HG03378 (cell line): ENCODE results near the gene ST6GALNAC3.

Experiments used
- ATAC-seq: cut with Tn5 transposase; IDR thresholded peaks from one replicate; pipeline ENCODE4 v1.9.1; 2021; ENCODE audit warnings: mild to moderate bottlenecking, moderate library complexity; ENCODE audit not compliant: unreplicated experiment

ST6GALNAC3 gene

DNA sequence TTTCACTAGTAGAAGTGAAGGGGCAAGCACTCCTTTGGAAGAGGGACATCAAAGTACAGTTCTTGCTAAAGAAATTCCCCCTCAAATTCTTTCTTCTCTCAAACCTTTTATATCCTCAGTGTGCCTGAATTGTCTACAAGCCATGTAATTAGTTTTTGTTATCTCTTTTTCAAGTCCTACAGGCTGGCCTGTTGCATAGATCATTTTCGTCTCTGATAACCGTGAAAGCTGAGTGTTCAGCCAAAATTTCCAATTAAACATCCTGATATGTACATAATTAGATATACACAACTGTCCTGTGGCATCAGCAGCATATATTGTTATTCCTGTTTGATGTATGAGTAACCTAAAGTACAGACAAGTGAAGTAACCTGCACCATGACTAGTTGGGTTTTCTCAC, 417.2 kb downstream of the ST6GALNAC3 start:
- no peak for ATAC-seq

GRCh38 chr1:76492752-76493430, 418.3 kb downstream of the ST6GALNAC3 start:
- no peak for ATAC-seq

DNA sequence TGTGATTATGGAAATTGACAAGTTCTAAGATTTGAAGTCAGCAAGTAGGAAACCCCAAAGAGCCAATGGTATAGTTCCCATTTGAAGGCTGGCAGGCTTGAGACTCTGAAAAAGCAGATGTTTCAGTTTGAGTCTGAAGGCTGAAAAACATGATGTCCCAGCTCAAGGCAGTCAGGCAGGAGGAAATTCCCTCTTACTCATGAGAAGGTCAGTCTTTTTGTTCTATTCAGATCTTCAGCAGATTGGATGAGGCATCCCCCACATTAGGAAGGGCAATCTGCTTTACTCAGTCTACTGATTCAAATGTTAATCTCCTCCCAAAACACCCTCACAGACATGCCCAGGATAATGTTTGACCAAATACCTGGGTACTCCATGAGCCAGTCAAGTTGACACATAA, 420.3 kb downstream of the ST6GALNAC3 start:
- ATAC-seq: peak; percentile 93

- ATAC-seq: no peak
These were observed 422.3 kb downstream of the ST6GALNAC3 start for GRCh38 chr1:76496871-76497270.

DNA sequence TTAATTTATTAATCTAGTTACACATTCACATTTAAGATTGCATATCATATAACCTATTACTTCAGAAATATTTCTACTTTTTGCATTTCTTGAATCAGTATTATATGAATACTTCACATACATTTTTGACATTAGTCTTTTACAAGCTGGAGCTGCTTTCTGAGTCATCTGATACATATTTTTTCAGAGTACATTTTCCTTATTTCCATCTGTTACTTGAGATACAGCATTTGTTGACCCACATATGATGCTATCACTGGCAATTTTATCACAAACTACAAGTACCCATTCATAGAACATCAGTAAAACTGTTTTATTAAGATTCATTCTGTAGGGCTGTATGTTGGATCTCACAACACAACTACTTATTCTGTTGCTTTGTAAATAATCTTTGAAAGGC, 425.6 kb downstream of the ST6GALNAC3 start:
- no peak for ATAC-seq

DNA sequence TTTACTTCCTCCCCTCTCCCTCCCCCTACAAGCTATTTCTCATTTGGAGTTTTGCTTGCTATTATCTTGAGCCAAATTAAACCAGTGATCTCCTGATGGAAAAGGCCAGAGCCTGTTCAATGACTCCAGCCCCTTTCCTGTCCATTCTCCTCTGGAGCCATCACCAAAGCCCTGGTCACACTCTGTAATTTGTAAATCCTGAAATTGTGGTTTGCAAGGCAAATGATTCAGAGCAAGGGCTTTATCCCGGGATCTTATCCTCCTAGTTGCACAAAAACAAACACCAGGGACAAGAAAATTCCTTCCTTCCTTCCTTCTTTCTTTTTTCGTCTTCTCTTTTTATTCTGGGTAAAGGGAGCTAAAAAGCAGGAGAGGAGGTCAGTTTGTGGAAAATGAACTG, 426.6 kb downstream of the ST6GALNAC3 start:
- ATAC-seq: no peak

DNA sequence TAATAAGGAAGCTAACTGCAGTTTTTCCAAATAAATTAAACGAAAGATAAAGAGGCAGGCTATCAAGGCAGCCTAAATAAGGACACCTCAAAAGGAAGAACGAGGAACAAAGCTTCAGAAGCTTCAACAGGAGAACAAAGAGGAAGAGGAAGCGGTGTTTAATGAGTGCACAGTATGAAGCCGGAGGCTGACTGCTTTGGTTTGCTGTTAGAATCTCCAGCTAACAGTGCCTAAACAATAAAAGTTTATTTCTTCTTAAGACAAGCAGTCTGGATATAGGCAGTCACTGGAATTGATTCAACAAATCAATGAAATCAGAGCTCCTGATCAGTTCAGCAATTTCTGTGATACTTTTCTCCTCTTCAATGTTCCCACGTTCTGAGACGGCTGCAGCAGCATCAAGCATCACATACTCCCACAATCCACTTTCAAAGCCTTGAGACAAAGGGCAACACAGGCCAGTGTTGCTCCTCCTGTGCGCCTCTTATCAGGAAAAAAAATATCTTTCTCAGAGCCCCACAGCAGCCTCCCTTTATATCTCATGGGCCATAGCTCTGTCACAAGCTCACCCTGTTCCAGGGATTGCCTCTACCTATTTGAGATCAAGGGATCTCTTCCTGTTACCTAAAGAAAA, 427.2 kb downstream of the ST6GALNAC3 start:
- no peak for ATAC-seq

DNA sequence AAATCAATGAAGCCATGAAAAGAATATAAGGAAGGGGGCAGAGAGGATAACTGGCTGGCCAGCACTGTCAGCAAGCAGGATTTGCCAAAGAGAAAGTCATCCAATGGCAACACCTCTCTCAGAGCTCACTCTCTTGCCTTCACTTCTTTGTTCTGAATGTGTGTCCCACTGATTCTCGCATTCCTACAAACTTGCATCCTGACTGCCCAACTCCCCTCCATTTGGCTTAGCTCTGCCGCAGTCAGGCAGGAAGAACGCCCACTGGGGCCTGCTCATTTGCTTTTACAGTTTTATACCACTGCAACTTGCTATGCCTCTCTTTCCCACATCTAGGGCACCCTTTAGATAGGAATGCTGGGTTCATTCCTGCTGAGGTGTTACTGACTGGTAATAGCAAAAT, 428.6 kb downstream of the ST6GALNAC3 start:
- no peak for ATAC-seq

GRCh38 chr1:76503736-76504135, 429.2 kb downstream of the ST6GALNAC3 start:
- no peak for ATAC-seq

DNA sequence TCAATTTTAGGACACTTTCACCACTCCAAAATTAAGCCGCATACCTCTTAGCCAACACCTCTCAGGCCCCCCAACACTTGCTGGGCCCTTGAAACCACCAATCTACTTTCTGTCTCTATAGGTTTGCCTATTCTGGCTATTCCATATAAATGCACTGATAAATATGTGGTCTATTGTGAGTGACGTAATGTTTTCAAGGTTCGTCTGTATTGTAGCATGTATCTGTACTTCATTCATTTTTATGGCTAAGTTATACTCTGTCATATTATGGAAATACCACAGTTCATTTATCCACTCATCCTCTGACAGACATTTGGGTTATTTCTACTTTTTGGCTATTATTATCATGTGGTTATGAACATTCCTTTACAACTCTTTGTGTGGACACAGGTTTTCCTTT, 432.8 kb downstream of the ST6GALNAC3 start:
- no peak for ATAC-seq

DNA sequence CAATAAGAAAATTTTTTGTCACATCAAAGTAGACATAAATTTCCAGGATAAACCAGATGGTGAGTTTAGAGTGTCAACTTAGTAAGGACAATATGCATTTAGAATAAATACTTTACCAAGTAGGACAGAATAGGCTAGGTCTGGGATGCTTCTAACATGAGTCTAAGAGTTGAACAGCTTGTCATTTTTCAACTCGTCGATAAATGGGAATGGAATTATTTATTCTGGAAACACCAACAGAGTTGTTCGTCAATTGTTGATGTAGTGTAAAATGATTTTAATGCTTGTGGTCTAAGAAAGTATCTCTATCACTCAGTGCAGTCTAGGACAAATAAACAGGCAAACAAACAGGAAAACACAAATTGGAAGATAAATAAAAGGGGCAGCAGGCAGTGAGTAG, 434.3 kb downstream of the ST6GALNAC3 start:
- no peak for ATAC-seq

DNA sequence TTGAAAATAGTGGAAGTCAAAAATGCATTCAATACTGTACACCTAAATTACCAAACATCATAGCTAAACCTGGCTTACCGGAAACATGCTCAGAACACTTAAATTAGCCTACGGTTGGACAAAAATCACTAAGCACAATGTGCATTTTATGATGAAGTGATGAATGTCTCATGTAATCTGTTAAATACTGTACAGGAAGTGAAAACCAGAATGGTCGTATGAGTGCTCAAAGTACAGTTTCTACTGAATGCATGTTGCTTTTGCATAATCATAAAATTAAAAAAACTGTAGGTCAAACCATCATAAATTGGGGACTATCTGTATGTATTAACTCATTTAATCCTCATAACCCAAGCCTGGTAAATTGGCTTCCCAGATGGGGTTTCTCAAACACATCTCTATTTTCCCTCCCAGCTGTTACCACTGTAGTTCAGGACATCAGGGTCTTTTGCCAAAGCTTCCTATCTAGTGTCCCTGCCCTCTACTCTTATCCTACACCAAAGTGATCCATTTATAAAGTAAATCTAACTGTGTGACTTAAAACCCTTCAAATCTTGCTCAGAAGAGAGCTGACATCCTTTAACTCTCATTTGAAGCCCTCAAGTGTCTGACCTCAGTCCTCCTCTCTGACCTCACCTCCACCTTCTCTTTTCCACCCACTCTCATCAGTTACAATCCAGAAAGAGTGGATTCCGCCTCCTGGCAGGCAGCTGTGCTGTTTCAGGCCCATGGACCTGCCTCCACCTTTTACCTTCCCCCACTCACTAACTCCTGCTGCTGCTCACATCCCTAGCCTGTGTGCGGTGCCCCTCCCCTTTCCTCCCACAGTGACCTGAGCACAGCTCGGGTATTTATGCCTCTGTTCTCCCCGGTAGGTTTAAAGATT, 436.4 kb downstream of the ST6GALNAC3 start:
- ATAC-seq: no peak

- no peak for ATAC-seq
These were observed 437.1 kb downstream of the ST6GALNAC3 start for GRCh38 chr1:76511558-76512179.

DNA sequence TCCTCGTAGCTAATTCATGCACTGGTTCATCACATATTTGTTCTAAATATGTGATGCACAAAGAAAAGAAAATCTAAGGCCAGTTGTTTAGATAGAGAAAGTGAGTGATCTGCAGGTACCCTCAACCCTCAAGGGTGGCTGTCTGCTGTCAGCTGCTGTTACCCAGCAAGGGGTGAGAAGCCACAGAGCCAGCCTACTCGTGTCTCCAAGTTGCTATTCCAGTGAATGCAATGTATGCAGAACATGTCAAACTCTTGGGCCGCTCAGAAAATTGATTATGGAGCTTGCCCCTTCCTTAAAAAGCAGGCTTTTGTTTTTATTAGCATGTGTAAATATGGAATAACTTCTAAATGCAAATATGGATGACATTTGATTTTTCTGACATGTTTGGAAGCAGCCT, 456.4 kb downstream of the ST6GALNAC3 start:
- no peak for ATAC-seq

GRCh38 chr1:76541618-76542017, 467.1 kb downstream of the ST6GALNAC3 start:
- ATAC-seq: no peak

DNA sequence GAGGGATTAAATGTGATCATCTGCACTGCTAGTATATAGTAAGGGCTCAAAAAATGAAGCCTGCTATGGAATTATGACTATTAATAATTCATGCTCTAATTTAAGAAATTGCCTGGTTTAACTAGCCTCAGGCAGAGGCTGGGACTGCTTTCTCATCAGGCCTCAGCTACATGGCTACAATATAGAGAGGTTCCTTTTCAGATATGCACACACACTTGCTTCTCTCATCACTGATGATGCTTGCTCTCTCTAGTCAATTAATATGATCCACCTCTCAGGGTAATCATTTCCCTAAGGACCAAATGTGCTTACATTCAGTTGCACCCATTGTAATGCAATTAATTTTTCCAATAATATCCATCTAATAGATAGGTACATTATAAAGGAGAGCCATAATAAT, 467.8 kb downstream of the ST6GALNAC3 start:
- no peak for ATAC-seq

DNA sequence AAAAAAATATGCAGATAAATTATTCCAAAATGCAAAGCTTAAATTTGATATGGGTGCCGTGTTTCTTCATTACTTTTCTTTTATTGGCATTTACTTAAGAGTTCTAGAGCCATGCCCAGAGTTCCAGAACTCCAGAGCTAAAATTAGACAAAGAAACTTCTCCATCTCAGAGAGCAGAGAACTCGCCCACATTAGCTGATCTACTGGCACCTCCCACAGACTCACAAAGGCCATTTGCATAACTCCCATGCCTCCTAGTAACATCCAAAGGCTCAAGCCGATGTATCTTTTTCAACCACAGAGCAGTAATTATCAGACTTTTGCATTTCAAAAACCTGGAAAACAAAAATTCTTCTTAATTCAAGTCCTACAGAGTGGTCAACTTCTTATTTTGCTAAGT, 468.9 kb downstream of the ST6GALNAC3 start:
- ATAC-seq: no peak

DNA sequence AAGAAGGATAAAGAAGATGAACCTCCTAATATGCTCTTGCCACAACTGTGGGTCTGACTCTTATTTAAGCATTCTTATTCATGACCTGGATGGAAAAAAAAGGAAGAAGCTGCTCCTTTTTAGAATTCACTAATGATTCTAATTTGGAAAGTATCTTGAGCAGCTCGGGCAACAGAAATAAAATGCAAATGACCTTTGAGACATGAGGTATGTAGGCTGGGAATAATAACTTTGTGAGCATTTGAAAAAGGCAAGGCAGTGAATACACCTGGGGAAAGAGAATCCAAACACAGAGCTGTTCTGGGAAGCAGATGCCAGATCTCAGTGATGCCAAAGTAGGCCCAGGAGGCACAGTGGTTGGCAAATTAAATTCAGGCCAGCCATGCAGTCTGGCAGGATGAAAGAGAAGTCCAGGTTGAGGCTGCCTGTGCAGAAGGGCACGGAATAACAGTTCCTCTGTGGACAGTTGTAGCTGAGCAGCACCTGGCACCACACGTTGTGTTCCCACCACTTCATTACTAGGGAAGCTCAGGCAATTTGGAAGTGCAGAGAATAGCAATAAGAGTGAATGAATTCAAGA, 471.9 kb downstream of the ST6GALNAC3 start:
- ATAC-seq: no peak

- ATAC-seq: no peak
These were observed 473.4 kb downstream of the ST6GALNAC3 start for GRCh38 chr1:76547916-76548315.

DNA sequence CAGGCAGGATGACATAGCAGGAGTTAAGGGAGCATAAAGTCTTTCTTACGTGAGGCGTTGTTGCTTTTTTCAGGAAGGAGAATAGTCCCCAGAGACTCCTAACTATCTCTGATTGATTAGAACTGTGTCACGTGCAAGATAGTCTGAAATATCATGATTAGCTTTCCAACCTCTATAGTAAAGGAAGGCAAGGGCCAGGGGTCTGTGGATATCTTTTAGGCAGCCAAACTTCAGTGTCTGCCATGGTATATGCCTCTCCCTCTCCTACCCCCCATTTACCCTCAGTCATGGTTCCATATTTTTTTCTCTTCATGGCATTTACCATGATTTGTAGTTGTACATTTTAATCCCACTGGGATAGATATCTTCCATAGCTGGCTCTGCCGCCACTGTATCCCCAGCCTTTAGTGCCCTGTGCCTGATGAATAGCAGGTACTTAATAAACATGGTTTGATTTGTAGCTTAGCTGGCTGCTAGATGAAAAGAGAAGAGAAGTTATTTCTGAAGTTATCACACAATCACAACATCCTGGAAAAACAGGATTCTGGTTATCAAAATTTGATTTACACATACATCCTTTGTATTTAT, 474.1 kb downstream of the ST6GALNAC3 start:
- no peak for ATAC-seq

DNA sequence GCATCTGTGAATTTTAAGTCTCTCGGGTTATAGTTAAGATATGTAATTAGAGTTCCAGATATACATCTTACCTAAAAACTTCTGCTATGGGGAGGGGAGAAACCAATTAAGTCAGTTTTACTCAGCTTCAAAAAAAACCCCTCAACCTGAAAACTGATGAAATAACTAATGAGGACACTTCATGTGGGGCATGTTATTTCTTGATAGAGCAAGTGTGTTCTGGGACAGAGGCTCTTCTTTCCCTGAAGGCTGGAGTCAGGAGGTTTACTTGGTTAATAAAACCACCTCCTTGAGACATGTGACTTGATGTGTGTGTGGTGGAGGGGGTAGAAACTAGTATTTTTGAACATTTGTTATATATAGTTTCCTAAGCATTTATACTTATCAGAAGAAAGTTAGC, 479.7 kb downstream of the ST6GALNAC3 start:
- no peak for ATAC-seq
